ENCODE results near the gene FUT9. TPM values are rescaled to one million over a fixed set of nuclear protein-coding genes. Genes with fewer than 3 reads are reported as not detected.

The FUT9 gene
- total RNA-seq, 4 donors from 2014 or later: 0.07 TPM; not detected in 3

DNA sequence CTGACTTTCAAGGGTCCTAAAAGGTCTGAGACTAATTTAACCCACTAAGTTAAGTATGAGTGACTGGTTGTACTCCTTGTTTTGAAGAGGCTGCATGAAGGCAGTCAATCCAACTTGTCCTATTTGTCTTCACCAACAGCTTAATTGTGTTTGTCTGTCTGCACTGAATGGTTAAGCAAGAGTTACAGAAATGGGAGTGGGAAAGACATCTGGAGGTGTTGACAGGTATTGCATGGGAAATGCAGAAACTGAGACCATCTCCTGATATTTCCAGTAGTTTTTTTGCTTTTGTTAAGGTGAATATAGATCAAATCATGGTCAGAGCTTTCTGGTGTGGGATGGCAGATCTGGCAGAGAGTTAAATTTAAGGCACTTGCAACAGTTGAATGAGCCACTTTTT, 6.5 kb downstream of the FUT9 start:
- no peaks in the 10 kb centered on the region for H3K4me1 ChIP-seq
- H3K27ac ChIP-seq: no peak overlapping the region
- H3K9me3 ChIP-seq: no peaks in the 10 kb centered on the region
- H3K4me3 ChIP-seq: no peak overlapping the region
- H3K27me3 ChIP-seq: no peaks in the 10 kb centered on the region
- no peak for DNase-seq
- no peaks in the 10 kb centered on the region for H3K36me3 ChIP-seq
- intact Hi-C loops (cut with DNase I; ENCODE audit: low total_unique reads): no loop called here
- TF ChIP-seq, protein P1, sequence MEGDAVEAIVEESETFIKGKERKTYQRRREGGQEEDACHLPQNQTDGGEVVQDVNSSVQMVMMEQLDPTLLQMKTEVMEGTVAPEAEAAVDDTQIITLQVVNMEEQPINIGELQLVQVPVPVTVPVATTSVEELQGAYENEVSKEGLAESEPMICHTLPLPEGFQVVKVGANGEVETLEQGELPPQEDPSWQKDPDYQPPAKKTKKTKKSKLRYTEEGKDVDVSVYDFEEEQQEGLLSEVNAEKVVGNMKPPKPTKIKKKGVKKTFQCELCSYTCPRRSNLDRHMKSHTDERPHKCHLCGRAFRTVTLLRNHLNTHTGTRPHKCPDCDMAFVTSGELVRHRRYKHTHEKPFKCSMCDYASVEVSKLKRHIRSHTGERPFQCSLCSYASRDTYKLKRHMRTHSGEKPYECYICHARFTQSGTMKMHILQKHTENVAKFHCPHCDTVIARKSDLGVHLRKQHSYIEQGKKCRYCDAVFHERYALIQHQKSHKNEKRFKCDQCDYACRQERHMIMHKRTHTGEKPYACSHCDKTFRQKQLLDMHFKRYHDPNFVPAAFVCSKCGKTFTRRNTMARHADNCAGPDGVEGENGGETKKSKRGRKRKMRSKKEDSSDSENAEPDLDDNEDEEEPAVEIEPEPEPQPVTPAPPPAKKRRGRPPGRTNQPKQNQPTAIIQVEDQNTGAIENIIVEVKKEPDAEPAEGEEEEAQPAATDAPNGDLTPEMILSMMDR (IDR thresholded peaks at IDR 0.05): no peak
- no peak for TF ChIP-seq POLR2A (IDR thresholded peaks at IDR 0.05)

DNA sequence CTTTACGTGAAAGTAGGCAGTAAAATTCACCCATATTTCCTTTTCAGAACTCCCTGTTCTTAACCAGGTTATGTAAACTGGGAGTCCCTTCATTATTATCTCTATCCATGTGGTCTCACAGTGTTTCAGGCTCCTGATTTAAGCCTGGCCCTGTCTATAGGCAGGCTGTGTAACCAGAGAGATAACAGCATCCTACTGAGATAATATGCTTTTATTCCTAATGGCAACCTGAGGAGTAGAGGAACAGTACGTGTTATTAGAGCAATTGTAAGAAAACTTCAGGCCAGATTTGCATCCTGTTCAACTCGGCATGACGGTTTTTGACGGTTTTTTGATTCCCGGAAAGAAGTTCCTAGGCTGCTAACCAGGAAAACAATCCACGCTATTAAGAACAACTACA, 16.9 kb downstream of the FUT9 start:
- DNase-seq: no peak
- TF ChIP-seq POLR2A (IDR thresholded peaks at IDR 0.05): no peak
- TF ChIP-seq, protein P1 (IDR thresholded peaks at IDR 0.05): no peak
- no peak overlapping the region for H3K4me3 ChIP-seq

DNA sequence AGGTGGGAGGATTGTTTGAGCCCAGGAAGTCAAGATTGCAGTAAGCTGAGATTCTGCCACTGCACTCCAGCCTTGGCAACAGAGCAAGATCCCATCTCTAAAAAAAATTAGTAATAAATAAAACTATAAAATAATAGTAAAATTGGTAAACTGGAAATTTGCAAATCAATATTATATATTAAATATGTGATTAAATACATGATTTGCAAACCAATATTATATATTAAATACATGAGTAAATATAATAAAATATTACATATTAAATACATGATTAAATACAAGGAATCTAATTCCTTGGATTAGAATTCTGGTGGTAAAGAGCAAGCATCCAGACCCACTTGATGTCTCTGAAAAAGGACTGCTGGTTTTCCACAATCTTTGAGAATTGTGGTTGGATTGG, 35.8 kb downstream of the FUT9 start:
- Histone ChIP-seq H3K4me3 (no peak overlapping the region), H3K4me1 (no peaks in the 10 kb centered on the region), H3K27ac (no peak overlapping the region), H3K9me3 (no peaks in the 10 kb centered on the region), H3K36me3 (no peaks in the 10 kb centered on the region), H3K27me3 (no peaks in the 10 kb centered on the region)
- intact Hi-C loops (cut with DNase I; ENCODE audit: low total_unique reads): no loop called here
- no peak for DNase-seq
- TF ChIP-seq POLR2A (IDR thresholded peaks at IDR 0.05): no peak
- TF ChIP-seq, protein P1 (IDR thresholded peaks at IDR 0.05): no peak

More for the DNA sequence above, 16.9 kb downstream of the FUT9 start:
- Histone ChIP-seq H3K9me3 (no peaks in the 10 kb centered on the region), H3K4me1 (no peaks in the 10 kb centered on the region), H3K27ac (no peak overlapping the region), H3K27me3 (no peaks in the 10 kb centered on the region), H3K36me3 (no peaks in the 10 kb centered on the region)
- intact Hi-C loops (cut with DNase I; ENCODE audit: low total_unique reads): no loop called here

DNA sequence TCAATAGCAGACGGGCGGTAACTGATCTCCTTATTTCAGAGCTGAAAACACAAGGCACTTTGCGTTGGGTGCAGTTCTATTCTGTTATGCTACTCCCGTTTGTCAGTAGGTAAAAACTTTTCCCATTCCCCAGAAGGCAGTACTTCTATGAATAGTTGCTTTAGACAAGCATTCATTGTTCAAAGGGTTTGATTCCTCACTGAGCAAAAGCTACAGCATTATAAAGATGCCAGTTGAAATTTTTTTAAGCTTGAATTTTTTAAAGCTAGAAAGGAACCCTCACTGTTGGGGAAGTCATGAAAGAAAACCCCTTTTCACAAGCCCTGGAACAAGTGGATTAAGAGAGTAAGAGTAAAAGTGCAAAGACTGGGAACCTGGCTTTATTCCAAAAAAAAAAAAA, 42.3 kb downstream of the FUT9 start:
- H3K4me1 ChIP-seq: no peaks in the 10 kb centered on the region
- H3K4me3 ChIP-seq: no peak overlapping the region
- no peak for DNase-seq
- intact Hi-C loops (cut with DNase I; ENCODE audit: low total_unique reads): no loop called here
- H3K36me3 ChIP-seq: no peaks in the 10 kb centered on the region
- TF ChIP-seq, protein P1 (IDR thresholded peaks at IDR 0.05): no peak
- TF ChIP-seq POLR2A (IDR thresholded peaks at IDR 0.05): no peak
- H3K27ac ChIP-seq: no peak overlapping the region
- no peaks in the 10 kb centered on the region for H3K9me3 ChIP-seq
- H3K27me3 ChIP-seq: no peaks in the 10 kb centered on the region

DNA sequence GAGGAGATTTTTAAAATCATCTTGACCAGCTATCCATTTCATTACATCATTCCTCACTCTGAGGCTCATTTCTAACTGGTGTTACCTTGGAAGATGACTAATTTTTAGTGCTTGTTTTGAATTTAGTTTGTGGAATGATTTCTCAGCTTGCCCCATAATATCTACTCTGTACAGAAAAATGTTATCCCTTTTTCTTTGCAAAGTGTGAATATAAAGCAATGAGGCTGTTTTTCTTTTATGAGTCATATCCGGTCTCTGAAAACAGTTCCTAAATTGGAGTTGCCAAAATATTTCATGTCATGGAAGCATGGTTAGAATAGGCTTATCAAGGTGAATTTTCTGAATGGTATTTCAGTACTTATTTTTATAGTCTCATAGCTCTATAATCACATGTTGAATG, 43.8 kb downstream of the FUT9 start:
- DNase-seq: no peak
- Histone ChIP-seq H3K27ac (no peak overlapping the region), H3K4me1 (no peaks in the 10 kb centered on the region), H3K27me3 (no peaks in the 10 kb centered on the region), H3K36me3 (no peaks in the 10 kb centered on the region), H3K9me3 (no peaks in the 10 kb centered on the region), H3K4me3 (no peak overlapping the region)
- TF ChIP-seq, protein P1 (IDR thresholded peaks at IDR 0.05): no peak
- TF ChIP-seq POLR2A (IDR thresholded peaks at IDR 0.05): no peak
- intact Hi-C loops (cut with DNase I; ENCODE audit: low total_unique reads): no loop called here
